Spleen (tissue), 11 donors: ENCODE measurements around the gene CDH10. TPM values are rescaled to one million over a fixed set of nuclear protein-coding genes. Genes with fewer than 3 reads are reported as not detected.

Source experiments
- DNase-seq: peaks from one replicate; pipeline ENCODE4 v3.0.0-alpha.2; 2020
- H3K27ac ChIP-seq, 8 donors: fragments of 200-600 bp; sonication (generic) in 7 of 8; 1 replicate in 4 of 8; 2 replicates in 4 of 8; pipeline versions ENCODE4 v1.5.0 to v1.8.0; 2016 to 2021; ENCODE audit warnings: inconsistent platforms in 4 of 8, mild to moderate bottlenecking in 4 of 8, moderate library complexity in 1 of 8
- H3K27me3 ChIP-seq, 7 donors: fragments of 200-600 bp; sonication (generic) in 6 of 7; replicated peaks in 1 of 7; 1 replicate in 4 of 7; 2 replicates in 3 of 7; pipeline versions ENCODE4 v1.5.0 to v1.8.0; 2016 to 2021; ENCODE audit warnings: inconsistent platforms in 3 of 7, mild to moderate bottlenecking in 1 of 7
- H3K36me3 ChIP-seq, 6 donors: fragments of 200-600 bp; sonication (generic) in 5 of 6; 1 replicate in 4 of 6; 2 replicates in 2 of 6; pipeline versions ENCODE4 v1.5.0 to v1.8.0; 2016 to 2021; ENCODE audit warnings: inconsistent platforms in 2 of 6
- H3K4me1 ChIP-seq, 6 donors: fragments of 200-600 bp; sonication (generic) in 5 of 6; 1 replicate in 3 of 6; 2 replicates in 3 of 6; pipeline versions ENCODE4 v1.5.0 to v1.8.0; 2016 to 2021; ENCODE audit warnings: inconsistent platforms in 3 of 6
- H3K4me3 ChIP-seq, 8 donors: fragments of 200-600 bp; sonication (generic) in 7 of 8; 1 replicate in 4 of 8; 2 replicates in 4 of 8; pipeline versions ENCODE4 v1.5.0 to v1.8.0; 2016 to 2021; ENCODE audit warnings: inconsistent platforms in 4 of 8, mild to moderate bottlenecking in 4 of 8, moderate library complexity in 2 of 8
- H3K9me3 ChIP-seq, 8 donors: fragments of 200-600 bp; sonication (generic) in 7 of 8; 1 replicate in 4 of 8; 2 replicates in 4 of 8; pipeline versions ENCODE4 v1.5.0 to v1.8.0; 2016 to 2021; ENCODE audit warnings: inconsistent platforms in 4 of 8
- POLR2A ChIP-seq, 3 donors: fragments of 450-650 bp; IDR thresholded peaks; one replicate each; pipeline ENCODE4 v1.5.1; 2017; ENCODE audit warnings: antibody characterized with exemption in 3 of 3, mild to moderate bottlenecking in 1 of 3
- POLR2AphosphoS5 ChIP-seq, 3 donors: sonication (generic); formaldehyde crosslinking; IDR thresholded peaks; one replicate each; pipeline ENCODE4 v1.5.1; 2017; ENCODE audit warnings: antibody characterized with exemption in 3 of 3
- WGBS, 5 donors: extraction: QIAGEN DNeasy Blood & Tissue Kit in 3 of 5; methylation state at CpG; one replicate each; pipeline versions ENCODE4 v1.1.5 to v1.1.7; 2013 to 2018; 5-methylcytosine and 5-hydroxymethylcytosine counted together
- intact Hi-C: fragments of 100-400 bp; cut with DNase I; formaldehyde crosslinking; loops from one replicate; pipeline ENCODE4 v1.15.0; 2023; ENCODE audit warnings: low total_unique reads
- polyA plus RNA-seq, 3 donors: library from polyadenylated mRNA; stranded (reverse); fragments of 200-250 nt; gene quantifications; one replicate each; pipeline ENCODE4 v1.2.1, GENCODE V29; 2013
- total RNA-seq, 7 donors: library from RNA; depleted of rRNA in 3 of 7; stranded (reverse); fragments of >200 nt in 3 of 7; fragmentation: NEBNext Ultra II Directional in 4 of 7; extraction: Animal tissue kit (Norgen Biotek cat#: 25700) in 4 of 7; gene quantifications; one replicate each; pipeline versions ENCODE4 v1.1.0 to v1.2.1, GENCODE V29; 2016 to 2021
- TF ChIP-seq, protein P1 (sequence below), 11 experiments: fragments of 200-600 bp in 7 of 11; fragments of 450-650 bp in 4 of 11; sonication (generic) in 4 of 11; IDR thresholded peaks in 8 of 11; conservative IDR thresholded peaks in 3 of 11; 1 replicate in 7 of 11; 2 replicates in 4 of 11; pipeline versions ENCODE4 v1.4.0 to v1.8.0; 2016 to 2021; ENCODE audit warnings: antibody characterized with exemption in 11 of 11, inconsistent platforms in 4 of 11, mild to moderate bottlenecking in 1 of 11
- donor health status: healthy with polysubstance abuse.
- donor health status: DM: no; HTN: no; CAD: no; lungs with moderate emphysema.
- donor health status: DM: no; HTN: no; CAD: no.
- donor health status: Bipolar disorder and iron deficiency.
- donor health status: healthy.
- donor health status: DM: no; HTN: no; CAD: no.
- donor health status: DM: yes; HTN: yes; CAD: no.

Gene CDH10
- total and polyA plus RNA-seq, 10 donors: not detected

DNA sequence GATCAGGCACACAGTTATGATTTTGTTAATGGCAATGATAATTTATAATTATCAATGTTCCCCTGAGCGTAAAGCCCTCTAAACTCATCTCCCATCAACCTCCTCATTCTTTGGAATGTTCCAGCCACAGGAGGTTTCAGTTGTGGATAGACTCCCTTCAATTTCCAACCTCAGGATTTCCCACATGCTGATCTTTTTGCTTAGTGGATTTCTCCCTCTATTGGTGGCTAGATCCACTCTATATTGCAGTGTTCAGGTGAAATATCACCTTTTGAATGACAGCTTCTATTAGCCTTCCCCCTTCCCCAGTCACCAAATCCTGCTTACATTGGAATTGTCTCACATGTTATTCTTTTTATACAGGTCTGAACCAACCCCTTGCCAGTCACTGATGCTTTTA is 113.9 kb downstream of the CDH10 start:
- no peak overlapping the region for H3K4me3 ChIP-seq
- H3K27ac ChIP-seq: no peak overlapping the region
- TF ChIP-seq POLR2AphosphoS5 (IDR thresholded peaks at IDR 0.05) (no peak), POLR2A (IDR thresholded peaks at IDR 0.05) (no peak)
- TF ChIP-seq, protein P1, sequence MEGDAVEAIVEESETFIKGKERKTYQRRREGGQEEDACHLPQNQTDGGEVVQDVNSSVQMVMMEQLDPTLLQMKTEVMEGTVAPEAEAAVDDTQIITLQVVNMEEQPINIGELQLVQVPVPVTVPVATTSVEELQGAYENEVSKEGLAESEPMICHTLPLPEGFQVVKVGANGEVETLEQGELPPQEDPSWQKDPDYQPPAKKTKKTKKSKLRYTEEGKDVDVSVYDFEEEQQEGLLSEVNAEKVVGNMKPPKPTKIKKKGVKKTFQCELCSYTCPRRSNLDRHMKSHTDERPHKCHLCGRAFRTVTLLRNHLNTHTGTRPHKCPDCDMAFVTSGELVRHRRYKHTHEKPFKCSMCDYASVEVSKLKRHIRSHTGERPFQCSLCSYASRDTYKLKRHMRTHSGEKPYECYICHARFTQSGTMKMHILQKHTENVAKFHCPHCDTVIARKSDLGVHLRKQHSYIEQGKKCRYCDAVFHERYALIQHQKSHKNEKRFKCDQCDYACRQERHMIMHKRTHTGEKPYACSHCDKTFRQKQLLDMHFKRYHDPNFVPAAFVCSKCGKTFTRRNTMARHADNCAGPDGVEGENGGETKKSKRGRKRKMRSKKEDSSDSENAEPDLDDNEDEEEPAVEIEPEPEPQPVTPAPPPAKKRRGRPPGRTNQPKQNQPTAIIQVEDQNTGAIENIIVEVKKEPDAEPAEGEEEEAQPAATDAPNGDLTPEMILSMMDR (IDR thresholded peaks at IDR 0.05 in 8 of 11, conservative IDR thresholded peaks at IDR 0.05 in 3 of 11): no peak
- no peaks in the 10 kb centered on the region for H3K27me3 ChIP-seq
- no peaks in the 10 kb centered on the region for H3K36me3 ChIP-seq
- DNase-seq: no peak
- H3K9me3 ChIP-seq: peaks cover 0 to 3% (median 0%) of the 10 kb centered on the region in 8 donors
- WGBS, 5 donors: 62 to 90% (median 76%) methylated on average over 1 of the region's 1 CpG
- intact Hi-C loops: no loop called here
- no peaks in the 10 kb centered on the region for H3K4me1 ChIP-seq

DNA sequence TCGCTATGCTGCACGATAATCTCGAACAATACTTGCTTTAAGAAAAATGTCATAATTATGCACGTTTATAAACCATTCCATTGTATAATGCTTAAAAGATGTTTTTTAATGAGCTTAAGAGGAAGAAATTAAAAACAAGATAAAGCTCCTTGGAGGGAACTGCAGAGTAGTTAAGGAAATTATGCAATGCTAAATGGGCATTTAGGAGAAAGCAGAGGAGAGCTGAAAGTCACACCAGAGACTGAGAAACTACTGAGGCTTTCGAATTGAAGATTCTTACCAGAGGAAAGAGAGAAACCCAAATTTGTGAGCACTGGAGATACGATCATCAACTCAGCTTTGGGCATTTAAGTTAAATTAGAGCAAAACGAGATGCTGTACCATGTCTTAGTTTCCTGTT is 119.4 kb downstream of the CDH10 start:
- Histone ChIP-seq H3K27ac (no peak overlapping the region), H3K36me3 (no peaks in the 10 kb centered on the region), H3K27me3 (no peaks in the 10 kb centered on the region), H3K4me3 (no peak overlapping the region), H3K9me3 (peaks cover 0 to 3% (median 0%) of the 10 kb centered on the region in 8 donors), H3K4me1 (no peaks in the 10 kb centered on the region)
- WGBS, 5 donors: 46 to 77% (median 60%) methylated on average over 7 of the region's 7 CpGs
- no peak for DNase-seq
- intact Hi-C loops: no loop called here
- TF ChIP-seq POLR2AphosphoS5 (IDR thresholded peaks at IDR 0.05) (no peak), POLR2A (IDR thresholded peaks at IDR 0.05) (no peak)
- TF ChIP-seq, protein P1 (IDR thresholded peaks at IDR 0.05 in 8 of 11, conservative IDR thresholded peaks at IDR 0.05 in 3 of 11): no peak

DNA sequence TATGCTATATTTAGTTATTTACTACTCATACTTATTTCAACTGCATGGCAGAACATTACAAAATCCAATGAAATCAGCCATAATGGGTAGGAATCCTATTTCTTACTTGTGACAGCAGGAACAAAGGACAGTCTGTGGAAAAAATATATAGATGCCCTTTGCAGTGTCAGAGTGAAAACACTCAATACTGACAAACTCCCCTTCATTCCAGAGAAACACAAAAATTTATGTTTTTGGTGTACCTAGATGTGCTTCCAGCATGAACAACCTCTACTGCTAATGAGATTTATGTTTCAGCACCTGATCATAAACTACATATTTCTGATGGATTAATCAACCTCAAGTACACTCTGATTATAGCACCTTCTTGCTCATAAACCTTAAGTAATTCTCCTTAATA is 132.4 kb downstream of the CDH10 start:
- peaks cover 0 to 5% (median 0%) of the 10 kb centered on the region in 8 donors for H3K9me3 ChIP-seq
- TF ChIP-seq, protein P1 (IDR thresholded peaks at IDR 0.05 in 8 of 11, conservative IDR thresholded peaks at IDR 0.05 in 3 of 11): no peak
- TF ChIP-seq POLR2AphosphoS5 (IDR thresholded peaks at IDR 0.05) (no peak), POLR2A (IDR thresholded peaks at IDR 0.05) (no peak)
- H3K36me3 ChIP-seq: no peaks in the 10 kb centered on the region
- H3K27me3 ChIP-seq: no peaks in the 10 kb centered on the region
- DNase-seq: no peak
- no peak overlapping the region for H3K4me3 ChIP-seq
- no peak overlapping the region for H3K27ac ChIP-seq
- H3K4me1 ChIP-seq: no peaks in the 10 kb centered on the region
- intact Hi-C loops: no loop called here

DNA sequence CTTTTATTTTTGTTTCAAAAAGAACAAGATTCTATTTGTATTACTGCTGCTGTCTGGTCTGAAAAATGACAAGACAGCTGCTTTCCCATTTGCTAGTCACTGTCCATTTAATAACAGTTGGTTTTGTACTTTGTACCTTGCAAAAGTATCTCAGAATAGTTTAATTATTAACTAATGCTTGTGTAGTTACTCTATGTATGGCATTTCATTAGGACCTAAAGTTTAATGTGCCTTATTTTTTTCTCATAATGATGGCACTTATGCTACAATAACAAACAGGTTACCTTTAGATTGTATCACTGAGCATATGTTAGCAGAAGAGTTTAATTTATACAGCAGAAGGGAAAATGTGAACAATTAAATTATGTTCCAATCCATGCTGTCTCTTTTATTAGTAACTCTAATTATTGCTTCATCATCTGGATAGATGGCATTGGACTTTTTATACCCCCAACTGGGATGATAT is 134.2 kb downstream of the CDH10 start:
- no peaks in the 10 kb centered on the region for H3K36me3 ChIP-seq
- DNase-seq: no peak
- no peak overlapping the region for H3K27ac ChIP-seq
- peaks cover 0 to 4% (median 0%) of the 10 kb centered on the region in 8 donors for H3K9me3 ChIP-seq
- no peak overlapping the region for H3K4me3 ChIP-seq
- intact Hi-C loops: no loop called here
- no peak for TF ChIP-seq POLR2AphosphoS5 (IDR thresholded peaks at IDR 0.05)
- no peak for TF ChIP-seq POLR2A (IDR thresholded peaks at IDR 0.05)
- TF ChIP-seq, protein P1 (IDR thresholded peaks at IDR 0.05 in 8 of 11, conservative IDR thresholded peaks at IDR 0.05 in 3 of 11): no peak
- H3K4me1 ChIP-seq: no peaks in the 10 kb centered on the region
- no peaks in the 10 kb centered on the region for H3K27me3 ChIP-seq
